BLaER1 (cell line): ENCODE measurements around the gene METTL2A.
"Not testable (repeated sequence)": the region's sequence is repeated elsewhere in the genome, so short reads cannot be mapped to it uniquely, and the experiment has no call there.

Experiments used
- H3K27ac ChIP-seq: shearing (Covaris generic); formaldehyde crosslinking; 2 replicates; pipeline ENCODE4 v1.8.1; 2022
- H3K27me3 ChIP-seq: shearing (Covaris generic); formaldehyde crosslinking; 2 replicates; pipeline ENCODE4 v1.8.1; 2022
- H3K36me3 ChIP-seq: shearing (Covaris generic); formaldehyde crosslinking; 2 replicates; pipeline ENCODE4 v1.8.1; 2022
- H3K4me1 ChIP-seq: shearing (Covaris generic); formaldehyde crosslinking; 2 replicates; pipeline ENCODE4 v1.8.1; 2022
- H3K4me2 ChIP-seq: shearing (Covaris generic); formaldehyde crosslinking; 2 replicates; pipeline ENCODE4 v1.8.1; 2022
- H3K4me3 ChIP-seq: shearing (Covaris generic); formaldehyde crosslinking; 2 replicates; pipeline ENCODE4 v1.8.1; 2022
- H3K9ac ChIP-seq: shearing (Covaris generic); formaldehyde crosslinking; 2 replicates; pipeline ENCODE4 v1.8.1; 2022
- H3K9me3 ChIP-seq: shearing (Covaris generic); formaldehyde crosslinking; 2 replicates; pipeline ENCODE4 v1.8.1; 2022
- H4K20me1 ChIP-seq: shearing (Covaris generic); formaldehyde crosslinking; 2 replicates; pipeline ENCODE4 v1.8.1; 2022
- Cebpa-rat ChIP-seq: shearing (Covaris generic); IDR thresholded peaks from 2 replicates; pipeline ENCODE4 v1.8.1; 2022

METTL2A gene

DNA sequence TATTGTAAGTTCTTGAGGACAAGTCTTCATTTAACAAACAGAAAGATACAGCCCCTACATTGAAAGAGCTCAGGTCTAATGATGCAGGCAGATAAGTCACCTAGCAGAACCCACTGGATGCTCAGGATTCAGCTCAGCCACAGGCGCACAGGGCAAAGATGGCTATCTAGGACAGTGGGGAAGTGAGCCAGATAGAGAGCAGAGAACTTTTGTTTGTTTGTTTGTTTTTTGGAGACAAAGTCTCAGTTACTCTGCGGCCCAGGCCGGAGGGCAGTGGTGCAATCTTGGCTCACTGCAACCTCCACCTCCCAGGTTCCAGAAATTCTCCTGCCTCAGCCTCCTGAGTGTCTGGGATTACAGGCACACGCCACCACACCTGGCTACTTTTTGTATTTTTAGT is 20.4 kb downstream of the METTL2A start:
- H4K20me1 ChIP-seq: no peaks in the 10 kb centered on the region
- no peaks in the 10 kb centered on the region for H3K4me1 ChIP-seq
- H3K4me3 ChIP-seq: no peak overlapping the region
- no peak overlapping the region for H3K27ac ChIP-seq
- H3K27me3 ChIP-seq: no peaks in the 10 kb centered on the region
- H3K9ac ChIP-seq: no peak overlapping the region
- H3K9me3 ChIP-seq: no peaks in the 10 kb centered on the region
- no peak for TF ChIP-seq Cebpa-rat
- H3K36me3 ChIP-seq: peaks cover 82% of the 10 kb centered on the region
- no peak overlapping the region for H3K4me2 ChIP-seq

- H4K20me1 ChIP-seq, H3K4me3 ChIP-seq, H3K27ac ChIP-seq, H3K27me3 ChIP-seq, H3K9ac ChIP-seq, H3K4me1 ChIP-seq, H3K4me2 ChIP-seq, H3K9me3 ChIP-seq: not testable (repeated sequence)
- peaks cover 89% of the 10 kb centered on the region for H3K36me3 ChIP-seq
Measured at GRCh38 chr17:62445791-62446190, 22.1 kb downstream of the METTL2A start.

GRCh38 chr17:62452195-62452594 is 28.5 kb downstream of the METTL2A start:
- H3K4me2 ChIP-seq, H3K9me3 ChIP-seq, H3K9ac ChIP-seq, H3K27me3 ChIP-seq, H3K27ac ChIP-seq, H3K4me3 ChIP-seq, H4K20me1 ChIP-seq: not testable (repeated sequence)
- H3K36me3 ChIP-seq: peaks cover 33% of the 10 kb centered on the region
- peaks cover 30% of the 10 kb centered on the region for H3K4me1 ChIP-seq

GRCh38 chr17:62453041-62453440 is 29.3 kb downstream of the METTL2A start:
- Histone ChIP-seq H3K4me1 (peaks cover 30% of the 10 kb centered on the region), H3K4me2 (peak overlapping the region; percentile 63), H3K36me3 (peaks cover 25% of the 10 kb centered on the region), H3K27ac (peak overlapping the region; percentile 64; the same call in 1 of the 2 replicates)
- H3K4me3 ChIP-seq, H3K9me3 ChIP-seq, H4K20me1 ChIP-seq, H3K9ac ChIP-seq, H3K27me3 ChIP-seq: not testable (repeated sequence)

DNA sequence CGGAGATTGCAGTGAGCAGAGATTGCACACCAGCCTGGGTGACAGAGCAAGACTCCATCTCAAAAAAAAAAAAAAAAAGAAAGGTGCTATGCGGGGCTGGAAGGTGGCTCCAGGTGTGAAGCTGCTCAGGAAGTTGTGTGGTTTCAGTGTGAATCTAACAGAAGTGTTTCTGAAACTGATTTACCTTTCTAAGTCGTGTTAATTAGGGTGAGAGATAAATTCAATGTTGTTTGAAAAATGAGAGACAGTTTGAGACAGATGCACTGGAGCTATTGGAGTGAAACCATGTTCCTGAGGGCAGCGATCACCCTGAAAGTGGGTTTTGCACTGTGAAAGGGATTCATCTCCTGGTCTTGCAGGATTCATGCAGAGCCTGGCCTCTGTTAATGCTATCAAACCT is 30.0 kb downstream of the METTL2A start:
- Histone ChIP-seq H3K4me3 (0 out of 2 replicates have a peak overlapping the region, but pooled peaks have one; percentile 4), H3K27ac (peak overlapping the region; percentile 64), H3K36me3 (peaks cover 19% of the 10 kb centered on the region), H3K4me2 (peak overlapping the region; percentile 63), H3K4me1 (peaks cover 30% of the 10 kb centered on the region), H3K9ac (peak overlapping the region; percentile 7; the same call in 1 of the 2 replicates)
- not testable (repeated sequence) for H3K9me3 ChIP-seq, H4K20me1 ChIP-seq, H3K27me3 ChIP-seq

GRCh38 chr17:62454111-62454510 is 30.4 kb downstream of the METTL2A start:
- not testable (repeated sequence) for H4K20me1 ChIP-seq, H3K27me3 ChIP-seq, H3K9me3 ChIP-seq
- peak overlapping the region; percentile 64 for H3K27ac ChIP-seq
- peak overlapping the region; percentile 63 for H3K4me2 ChIP-seq
- peaks cover 14% of the 10 kb centered on the region; the same call in 1 of the 2 replicates for H3K36me3 ChIP-seq
- 0 out of 2 replicates have a peak overlapping the region, but pooled peaks have one; percentile 4 for H3K4me3 ChIP-seq
- H3K9ac ChIP-seq: peak overlapping the region; percentile 7; the same call in 1 of the 2 replicates
- H3K4me1 ChIP-seq: peaks cover 30% of the 10 kb centered on the region

DNA sequence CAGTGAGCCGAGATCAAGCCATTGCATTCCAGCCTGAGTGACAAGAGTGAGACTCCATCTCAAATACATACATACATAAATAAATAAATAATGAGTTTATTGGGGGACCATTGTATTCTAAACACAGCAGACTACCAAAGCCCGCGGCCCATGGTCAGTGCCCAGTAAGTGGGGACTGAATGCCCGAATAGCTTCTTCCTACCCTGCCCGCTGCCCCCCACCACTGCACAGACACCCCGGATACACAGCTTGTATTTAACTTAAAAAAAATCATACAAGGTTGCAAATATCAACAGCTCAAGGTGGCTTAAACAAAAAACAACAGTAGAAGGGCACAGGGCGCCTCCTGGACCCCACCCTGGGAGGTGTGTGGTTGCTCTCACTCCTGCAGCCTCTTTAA is 32.3 kb downstream of the METTL2A start:
- Histone ChIP-seq H3K27me3 (no peaks in the 10 kb centered on the region), H3K36me3 (no peaks in the 10 kb centered on the region), H3K4me3 (no peak overlapping the region), H3K4me2 (no peak overlapping the region), H3K4me1 (peaks cover 30% of the 10 kb centered on the region), H4K20me1 (no peaks in the 10 kb centered on the region), H3K27ac (no peak overlapping the region), H3K9ac (no peak overlapping the region), H3K9me3 (no peaks in the 10 kb centered on the region)
- TF ChIP-seq Cebpa-rat: no peak

GRCh38 chr17:62458483-62458882 is 34.8 kb downstream of the METTL2A start:
- not testable (repeated sequence) for H3K36me3 ChIP-seq, H3K9me3 ChIP-seq, H3K27me3 ChIP-seq, H3K9ac ChIP-seq, H3K4me3 ChIP-seq, H3K4me2 ChIP-seq, H3K27ac ChIP-seq, H4K20me1 ChIP-seq
- peaks cover 30% of the 10 kb centered on the region for H3K4me1 ChIP-seq

DNA sequence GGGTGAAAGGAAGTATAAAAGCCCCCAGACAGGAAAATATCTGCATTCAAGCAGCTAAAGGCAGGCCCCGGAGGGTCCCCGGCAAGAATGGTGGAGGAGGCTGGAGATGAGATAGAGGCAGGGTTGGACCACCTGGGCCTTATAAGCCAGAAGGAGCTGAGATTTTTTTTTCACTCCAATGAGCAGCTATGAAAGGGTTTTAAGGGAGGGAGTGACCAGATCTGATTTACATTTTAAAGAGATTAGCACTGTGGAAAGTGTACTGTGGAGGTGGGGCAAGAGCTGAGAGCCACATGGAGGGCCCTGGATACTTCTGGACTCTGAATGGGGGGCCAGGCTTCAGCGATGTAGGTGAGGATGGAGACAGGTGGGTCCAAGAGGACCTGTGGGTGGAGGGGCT is 40.7 kb downstream of the METTL2A start:
- not testable (repeated sequence) for H4K20me1 ChIP-seq, H3K9me3 ChIP-seq, H3K27me3 ChIP-seq, H3K27ac ChIP-seq, H3K4me2 ChIP-seq, H3K4me3 ChIP-seq, H3K9ac ChIP-seq, H3K36me3 ChIP-seq
- peaks cover 11% of the 10 kb centered on the region for H3K4me1 ChIP-seq

GRCh38 chr17:62465271-62465670 is 41.6 kb downstream of the METTL2A start:
- peaks cover 19% of the 10 kb centered on the region for H3K4me1 ChIP-seq
- H3K36me3 ChIP-seq, H3K9ac ChIP-seq, H3K27me3 ChIP-seq, H3K27ac ChIP-seq, H3K4me3 ChIP-seq, H3K9me3 ChIP-seq, H3K4me2 ChIP-seq, H4K20me1 ChIP-seq: not testable (repeated sequence)

GRCh38 chr17:62470666-62471379 is 47.1 kb downstream of the METTL2A start:
- Histone ChIP-seq H3K27ac (peak overlapping the region; percentile 63), H3K4me2 (peak overlapping the region; percentile 73), H3K4me1 (peaks cover 39% of the 10 kb centered on the region)
- not testable (repeated sequence) for H3K9me3 ChIP-seq, H3K36me3 ChIP-seq, H4K20me1 ChIP-seq, H3K9ac ChIP-seq, H3K4me3 ChIP-seq, H3K27me3 ChIP-seq

GRCh38 chr17:62471380-62471880 is 47.7 kb downstream of the METTL2A start:
- peak overlapping the region; percentile 24; the same call in 1 of the 2 replicates for H3K9ac ChIP-seq
- peaks cover 41% of the 10 kb centered on the region for H3K4me1 ChIP-seq
- not testable (repeated sequence) for H3K27me3 ChIP-seq, H3K36me3 ChIP-seq, H4K20me1 ChIP-seq, H3K4me3 ChIP-seq, H3K9me3 ChIP-seq
- peak overlapping the region; percentile 73 for H3K4me2 ChIP-seq
- H3K27ac ChIP-seq: peak overlapping the region; percentile 63

DNA sequence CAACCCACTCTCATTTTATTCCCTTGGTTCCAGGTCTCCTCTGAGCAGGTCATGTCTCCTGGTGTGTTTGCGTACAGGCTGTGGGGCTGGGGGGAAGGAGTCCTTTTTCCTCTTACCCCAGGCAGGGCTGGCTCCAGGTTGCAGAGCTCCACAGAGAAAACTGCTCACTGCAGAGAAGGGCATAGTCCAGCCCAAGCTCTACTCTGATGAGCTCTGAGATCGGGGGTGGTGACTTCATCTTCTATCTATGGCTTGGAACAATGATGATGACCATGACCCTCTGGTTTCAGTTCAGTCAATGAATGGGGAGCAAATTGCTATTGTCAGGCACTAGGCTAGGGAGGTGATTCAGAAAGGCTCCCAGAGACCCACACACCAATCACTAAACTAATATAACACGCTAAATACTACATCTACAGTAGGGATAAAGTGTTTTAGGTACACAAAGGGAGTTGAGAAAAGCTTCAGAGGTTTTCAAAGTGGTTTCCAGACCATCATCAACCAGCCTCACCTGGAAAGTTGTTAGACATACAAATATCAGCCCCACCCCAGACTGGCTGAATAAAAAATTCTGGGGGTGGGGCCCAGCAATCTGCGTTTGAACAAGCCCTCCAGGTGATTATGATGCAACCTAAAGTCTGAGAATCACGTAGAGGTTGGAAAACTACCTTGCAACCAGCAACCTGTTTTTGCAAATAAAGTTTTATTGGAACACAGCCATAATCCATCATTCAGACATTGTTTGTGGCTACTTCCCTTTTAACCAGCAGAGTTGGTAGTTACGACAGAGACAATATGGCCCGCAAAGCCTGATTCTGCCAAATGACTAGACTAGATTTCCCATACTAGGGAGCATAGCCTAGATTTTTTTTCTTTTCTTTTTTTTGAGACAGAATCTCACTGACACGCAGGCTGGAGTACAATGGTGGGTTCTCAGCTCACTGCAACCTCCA is 49.6 kb downstream of the METTL2A start:
- not testable (repeated sequence) for H4K20me1 ChIP-seq, H3K36me3 ChIP-seq, H3K27ac ChIP-seq, H3K4me3 ChIP-seq, H3K27me3 ChIP-seq, H3K9ac ChIP-seq, H3K9me3 ChIP-seq, H3K4me2 ChIP-seq
- peaks cover 52% of the 10 kb centered on the region for H3K4me1 ChIP-seq

- H3K4me3 ChIP-seq: peak overlapping the region; percentile 86
Measured at GRCh38 chr17:62477111-62477510, 53.4 kb downstream of the METTL2A start.

More at GRCh38 chr17:62477111-62477510, 53.4 kb downstream of the METTL2A start:
- H3K4me2 ChIP-seq: peak overlapping the region; percentile 89
- H3K4me1 ChIP-seq: peaks cover 38% of the 10 kb centered on the region
- H3K27me3 ChIP-seq, H3K9me3 ChIP-seq: not testable (repeated sequence)
- H4K20me1 ChIP-seq: peaks cover 25% of the 10 kb centered on the region
- peak overlapping the region; percentile 92 for H3K27ac ChIP-seq
- peak overlapping the region; percentile 94 for H3K9ac ChIP-seq
- H3K36me3 ChIP-seq: peaks cover 15% of the 10 kb centered on the region
